Activated CD8-positive, alpha-beta memory T cell treated with anti-CD3 and anti-CD28 coated beads for 36 hours (primary cell): ENCODE measurements around the gene SH2B3. TPM values are rescaled to one million over a fixed set of nuclear protein-coding genes. Genes with fewer than 3 reads are reported as not detected.
"Not testable (repeated sequence)": the region's sequence is repeated elsewhere in the genome, so short reads cannot be mapped to it uniquely, and the experiment has no call there.

ENCODE experiments used
- CTCF ChIA-PET: fragments of 350-600 bp; sonication (Branson Sonifier 250); formaldehyde crosslinking; loops from one replicate; lab custom pipeline; 2021; ENCODE audit warnings: antibody characterized with exemption; lab: Charles Lee
- POLR2A ChIA-PET: fragments of 350-600 bp; sonication (Branson Sonifier 250); formaldehyde crosslinking; loops from one replicate; lab custom pipeline; 2021; ENCODE audit warnings: antibody characterized with exemption; lab: Charles Lee
- total RNA-seq, 2 experiments: library from RNA; stranded (reverse); gene quantifications; one replicate each; pipeline ENCODE4 v1.2.3, GENCODE V29; 2021

SH2B3 gene
- total RNA-seq, 2 experiments from 2014 or later: 56.8 to 58.4 TPM

GRCh38 chr12:111455448-111456320 is 50.0 kb downstream of the SH2B3 start:
- ChIA-PET CTCF (interaction anchor here (0.6 to 25.3 kb wide), 3 partner anchors 11 to 57 kb away, joined by 3 to 393 read pairs (median 3); partner anchors contain the start of gene SH2B3), POLR2A (no interaction called here)

DNA sequence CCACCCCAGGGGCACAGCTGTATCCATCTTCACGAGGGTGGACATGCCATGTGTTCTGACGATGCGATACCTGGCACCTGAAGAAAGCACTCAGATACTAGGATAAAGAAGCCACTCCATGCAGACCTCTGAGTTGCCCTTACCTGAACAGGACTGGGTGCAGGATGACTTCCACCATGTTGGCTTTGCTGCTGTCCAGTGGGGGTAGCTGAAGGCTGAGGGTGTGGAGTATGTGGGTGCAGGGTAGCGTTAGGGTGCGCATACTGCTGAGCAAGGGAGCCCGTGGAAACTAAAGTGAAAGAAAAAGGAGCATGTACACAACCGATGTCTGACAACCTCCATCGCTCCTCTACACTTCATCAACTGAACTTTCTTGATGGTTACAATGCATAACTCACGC is 51.3 kb downstream of the SH2B3 start:
- POLR2A ChIA-PET: no interaction called here

GRCh38 chr12:111457577-111457976 is 51.9 kb downstream of the SH2B3 start:
- POLR2A ChIA-PET: interaction anchor here (0.9 kb wide), 1 partner anchor 57 kb away, joined by 3 read pairs; no protein-coding TSS in a partner anchor
- CTCF ChIA-PET: interaction anchor here (0.6 to 25.3 kb wide), 2 partner anchors 59 to 133 kb away, joined by 4 to 393 read pairs; partner anchors contain the start of gene SH2B3

More for the DNA sequence above, 51.3 kb downstream of the SH2B3 start:
- CTCF ChIA-PET: interaction anchor here (25.3 kb wide), 1 partner anchor 58 kb away, joined by 393 read pairs; the partner anchor contains the start of gene SH2B3

DNA sequence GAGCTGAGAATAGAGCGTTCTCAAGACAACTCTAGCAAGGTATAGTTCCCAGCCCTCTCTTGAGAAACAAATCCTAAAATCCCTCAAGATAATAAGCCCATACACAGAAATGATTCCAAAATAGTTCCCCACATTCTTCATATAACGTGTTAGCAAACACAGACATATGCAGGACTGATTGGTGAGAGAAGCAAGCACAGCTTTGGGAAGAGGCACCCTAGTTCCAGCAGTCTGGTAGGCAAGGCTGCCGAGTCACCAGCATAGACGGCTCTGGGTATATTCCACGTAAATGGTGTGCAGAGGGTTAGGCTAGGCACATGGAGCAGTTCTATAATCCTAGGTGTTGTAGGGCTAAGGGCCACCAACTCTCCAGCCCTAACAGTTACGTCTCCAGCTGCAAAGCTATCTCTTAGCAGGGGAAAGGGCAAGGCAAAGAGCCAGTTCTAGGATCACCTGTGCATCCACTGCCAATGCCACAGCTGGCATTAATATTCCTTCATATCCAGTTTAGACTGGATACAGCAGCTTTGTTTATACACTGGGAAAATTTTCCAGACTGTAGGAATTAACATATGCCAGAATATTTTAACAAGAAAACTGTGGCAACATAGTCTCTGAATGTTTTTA is 52.9 kb downstream of the SH2B3 start:
- CTCF ChIA-PET: interaction anchor here (0.8 to 25.3 kb wide), 3 partner anchors 8 to 82 kb away, joined by 3 to 393 read pairs (median 5); partner anchors contain the start of gene SH2B3
- POLR2A ChIA-PET: no interaction called here

- CTCF ChIA-PET: interaction anchor here (0.6 to 25.3 kb wide), 3 partner anchors 8 to 1343 kb away, joined by 3 to 393 read pairs (median 3); partner anchors contain the start of gene SH2B3
- POLR2A ChIA-PET: not testable (repeated sequence)
These were observed 54.4 kb downstream of the SH2B3 start for GRCh38 chr12:111460111-111460510.

DNA sequence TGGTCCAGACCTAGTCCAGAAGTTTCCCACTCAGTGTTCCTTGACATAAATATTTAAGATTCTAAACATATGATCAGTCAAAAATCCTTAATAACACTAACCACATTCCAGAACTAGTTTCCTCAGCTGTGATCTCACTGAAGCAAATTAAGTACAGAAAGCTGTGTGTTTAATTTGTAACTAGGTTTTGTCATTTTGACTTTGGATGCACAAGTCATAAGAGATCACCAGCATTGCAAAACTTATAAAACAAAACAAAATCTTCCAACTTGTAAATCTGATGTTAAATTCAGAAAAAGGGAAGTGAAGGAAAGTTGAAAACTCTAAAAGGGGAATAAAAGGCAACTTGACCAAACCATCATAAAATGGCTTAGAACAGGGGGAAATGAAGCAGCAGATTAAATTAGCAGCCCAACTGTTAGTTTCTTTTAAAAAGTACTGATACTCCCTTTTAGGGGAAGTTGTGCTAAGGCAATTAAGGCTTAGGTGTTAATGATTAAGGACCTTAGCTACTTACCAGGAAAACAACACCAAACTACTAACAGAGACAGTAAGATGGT is 56.6 kb downstream of the SH2B3 start:
- CTCF ChIA-PET: interaction anchor here (25.3 kb wide), 1 partner anchor 64 kb away, joined by 393 read pairs; the partner anchor contains the start of gene SH2B3
- POLR2A ChIA-PET: no interaction called here

GRCh38 chr12:111467092-111467856 is 61.6 kb downstream of the SH2B3 start:
- CTCF ChIA-PET: interaction anchor here (0.7 to 1.7 kb wide), 2 partner anchors 18 to 23 kb away, joined by 3 to 4 read pairs; no protein-coding TSS in a partner anchor
- POLR2A ChIA-PET: no interaction called here

- POLR2A ChIA-PET: no interaction called here
- CTCF ChIA-PET: interaction anchor here (1.7 kb wide), 1 partner anchor 19 kb away, joined by 4 read pairs; no protein-coding TSS in a partner anchor
These were observed 62.1 kb downstream of the SH2B3 start for GRCh38 chr12:111467857-111468241.

- CTCF ChIA-PET: no interaction called here
- POLR2A ChIA-PET: no interaction called here
These were observed 63.7 kb downstream of the SH2B3 start for GRCh38 chr12:111469401-111469800.

- ChIA-PET CTCF (interaction anchor here (1.5 kb wide), 1 partner anchor 74 kb away, joined by 4 read pairs; no protein-coding TSS in a partner anchor), POLR2A (no interaction called here)
These were observed 65.5 kb downstream of the SH2B3 start for GRCh38 chr12:111471236-111471635.

DNA sequence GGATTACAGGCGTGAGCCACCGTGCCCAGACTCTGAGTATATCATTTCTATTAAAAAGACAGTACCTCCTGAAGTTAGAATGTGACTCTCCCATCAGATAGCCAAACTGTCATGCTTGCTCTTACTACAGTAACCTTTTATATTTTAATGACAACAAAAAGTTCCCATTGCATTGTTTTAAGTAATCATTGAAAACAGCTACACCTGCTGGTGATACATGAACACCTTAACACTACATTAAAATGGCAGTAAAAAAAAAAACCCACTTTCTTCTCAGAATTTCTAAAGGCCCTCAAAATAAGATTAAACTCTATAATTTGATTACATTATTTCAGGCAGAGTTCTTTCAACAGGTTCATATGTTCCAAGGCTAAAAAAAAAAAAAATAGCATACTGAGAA is 76.7 kb downstream of the SH2B3 start:
- ChIA-PET CTCF (interaction anchor here (1.0 kb wide), 1 partner anchor 86 kb away, joined by 5 read pairs; no protein-coding TSS in a partner anchor), POLR2A (no interaction called here)

DNA sequence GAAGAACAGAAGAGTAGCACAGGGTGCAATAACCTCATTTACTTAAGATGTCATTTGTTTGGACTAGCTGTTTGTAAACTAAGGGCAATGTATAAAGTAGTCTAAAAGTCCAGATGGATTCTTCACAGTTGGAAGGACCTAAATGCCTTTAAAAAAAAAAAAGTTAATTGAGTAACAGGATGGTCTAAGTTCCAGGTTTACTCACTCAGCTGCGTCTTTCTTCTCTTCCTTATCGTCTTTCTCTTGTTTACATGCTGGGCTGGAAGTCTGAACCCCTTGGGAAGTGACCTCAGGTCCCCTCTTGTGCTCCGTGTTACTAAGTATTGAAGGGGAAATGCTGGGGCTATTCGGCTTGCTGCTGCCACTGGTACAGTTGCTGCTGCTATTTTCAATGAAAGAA is 82.5 kb downstream of the SH2B3 start:
- CTCF ChIA-PET: no interaction called here
- POLR2A ChIA-PET: no interaction called here

- CTCF ChIA-PET: interaction anchor here (0.8 kb wide), 1 partner anchor 92 kb away, joined by 4 read pairs; no protein-coding TSS in a partner anchor
- POLR2A ChIA-PET: no interaction called here
These were observed 83.1 kb downstream of the SH2B3 start for GRCh38 chr12:111488798-111489197.

- POLR2A ChIA-PET, CTCF ChIA-PET: not testable (repeated sequence)
These were observed 87.3 kb downstream of the SH2B3 start for GRCh38 chr12:111492979-111493378.

GRCh38 chr12:111494676-111495075 is 89.0 kb downstream of the SH2B3 start:
- CTCF ChIA-PET: no interaction called here
- POLR2A ChIA-PET: no interaction called here
